HepG2 (cell line): Measurements from ENCODE around the gene MT1A. TPM values are rescaled to one million over a fixed set of nuclear protein-coding genes. Genes with fewer than 3 reads are reported as not detected.
A peak's percentile ranks its signal among the peaks of the same experiment; 100 is the strongest.

Experiments used
- CCAR2 ChIP-seq: fragments of 200-400 bp; formaldehyde crosslinking; optimal IDR thresholded peaks from 2 replicates; pipeline ENCODE3; 2018; ENCODE audit warnings: low read depth, mild to moderate bottlenecking, low read length, moderate library complexity
- FOXM1 ChIP-seq: sonication (generic); formaldehyde crosslinking; IDR thresholded peaks from 2 replicates; pipeline ENCODE4 v1.5.0; 2020; ENCODE audit warnings: missing genetic modification reagents
- MTA3 ChIP-seq: sonication (generic); formaldehyde crosslinking; IDR thresholded peaks from 2 replicates; pipeline ENCODE4 v1.4.0; 2020; ENCODE audit warnings: missing genetic modification reagents
- RXRA ChIP-seq: sonication (generic); formaldehyde crosslinking; IDR thresholded peaks from 2 replicates; pipeline ENCODE4 v1.5.1; 2020; ENCODE audit warnings: missing genetic modification reagents
- SRSF1 ChIP-seq: fragments of 200-400 bp; formaldehyde crosslinking; optimal IDR thresholded peaks from 2 replicates; pipeline ENCODE3; 2017; ENCODE audit warnings: mild to moderate bottlenecking, low read depth, low read length, moderate library complexity
- TP53 ChIP-seq: sonication (generic); formaldehyde crosslinking; conservative IDR thresholded peaks from 2 replicates; pipeline ENCODE4 v1.4.0; 2020; ENCODE audit warnings: missing genetic modification reagents
- YEATS2 ChIP-seq: sonication (generic); formaldehyde crosslinking; IDR thresholded peaks from 2 replicates; pipeline ENCODE4 v1.4.0; 2020; ENCODE audit warnings: missing genetic modification reagents, borderline replicate concordance
- ZBTB44 ChIP-seq: sonication (generic); formaldehyde crosslinking; IDR thresholded peaks from 2 replicates; pipeline ENCODE4 v1.4.0; 2020; ENCODE audit warnings: missing genetic modification reagents
- ZFP36 ChIP-seq: fragments of 150-350 bp; IDR thresholded peaks from 2 replicates; pipeline ENCODE4 v1.6.1; 2018; ENCODE audit warnings: borderline replicate concordance, low read length, low read depth; ENCODE audit not compliant: partially characterized antibody
- ZNF10 ChIP-seq: sonication (generic); formaldehyde crosslinking; IDR thresholded peaks from 2 replicates; pipeline ENCODE4 v1.4.0; 2020; ENCODE audit warnings: mild to moderate bottlenecking, low read depth, missing genetic modification reagents, borderline replicate concordance
- ZNF256 ChIP-seq: sonication (generic); formaldehyde crosslinking; conservative IDR thresholded peaks from 2 replicates; pipeline ENCODE4 v1.4.0; 2020; ENCODE audit warnings: missing genetic modification reagents
- ZNF276 ChIP-seq: sonication (generic); formaldehyde crosslinking; IDR thresholded peaks from 2 replicates; pipeline ENCODE4 v1.4.0; 2020; ENCODE audit warnings: mild to moderate bottlenecking, low read depth, missing genetic modification reagents
- ZNF564 ChIP-seq: sonication (generic); formaldehyde crosslinking; IDR thresholded peaks from 2 replicates; pipeline ENCODE4 v1.8.1; 2023; ENCODE audit warnings: mild to moderate bottlenecking, missing genetic modification reagents
- ZNF646 ChIP-seq: sonication (generic); formaldehyde crosslinking; IDR thresholded peaks from 2 replicates; pipeline ENCODE4 v1.9.0; 2021; ENCODE audit warnings: mild to moderate bottlenecking, missing genetic modification reagents
- ZNF691 ChIP-seq: sonication (generic); formaldehyde crosslinking; IDR thresholded peaks from 2 replicates; pipeline ENCODE4 v1.4.0; 2020; ENCODE audit warnings: missing genetic modification reagents, low read depth, mild to moderate bottlenecking, borderline replicate concordance
- ZSCAN5A ChIP-seq: sonication (generic); formaldehyde crosslinking; IDR thresholded peaks from 2 replicates; pipeline ENCODE4 v1.8.0; 2022; ENCODE audit warnings: mild to moderate bottlenecking, missing genetic modification reagents, borderline replicate concordance
- polyA plus RNA-seq, 8 experiments: library from polyadenylated mRNA; depleted of rRNA in 3 of 8; stranded (reverse) in 7 of 8; unstranded in 1 of 8; fragments of >200 nt; fragmentation: Illumina TruSeq in 4 of 8; extraction: Trizol in 4 of 8; gene quantifications; 2 replicates each; pipeline versions ENCODE4 v1.2.1 to v1.2.3, GENCODE V29; 2011 to 2016; ENCODE audit warnings: low read depth in 4 of 8, missing spikeins in 1 of 8, mixed read lengths in 1 of 8; ENCODE audit not compliant: insufficient read depth in 1 of 8
- total RNA-seq, 5 experiments: library from RNA; depleted of rRNA; stranded (reverse); fragments of >200 nt; fragmentation: Illumina TruSeq; extraction: Trizol; gene quantifications; 2 replicates each; pipeline ENCODE4 v1.2.3, GENCODE V29; 2016; ENCODE audit warnings: low read depth in 1 of 5

Gene MT1A
- total and polyA plus RNA-seq, 2 of the 13 experiments (the other 11 are each of a cell fraction or from before 2014, with no cell fraction given): 8.3 to 10.4 TPM

- TF ChIP-seq ZNF276 (0 out of 2 replicates have a peak, but pooled peaks have one; percentile 30), ZNF564 (CRISPR knock-in tag) (0 out of 2 replicates have a peak, but pooled peaks have one; percentile 48), TP53 (CRISPR knock-in tag) (no peak), ZNF10 (CRISPR knock-in tag) (no peak), ZFP36 (no peak), ZNF256 (CRISPR knock-in tag) (peak; percentile 67; the same call in 1 of the 2 replicates), YEATS2 (CRISPR knock-in tag) (0 out of 2 replicates have a peak, but pooled peaks have one; percentile 64), FOXM1 (CRISPR knock-in tag) (no peak), ZNF691 (CRISPR knock-in tag) (no peak; the same call in 1 of the 2 replicates), ZNF646 (CRISPR knock-in tag) (no peak), RXRA (CRISPR knock-in tag) (peak; percentile 46; the same call in 1 of the 2 replicates), MTA3 (no peak), ZSCAN5A (0 out of 2 replicates have a peak, but pooled peaks have one; percentile 55), CCAR2 (no peak), ZBTB44 (no peak), SRSF1 (peak; percentile 60)
Measured at GRCh38 chr16:56681939-56682702, 43.7 kb downstream of the MT1A start, which contains the start of gene MT1X (continued).
